Measurements from ENCODE around the gene OR14J1.
A peak's percentile ranks its signal among the peaks of the same experiment; 100 is the strongest.
"Not testable (repeated sequence)": the region's sequence is repeated elsewhere in the genome, so short reads cannot be mapped to it uniquely, and the experiment has no call there.

OR14J1 gene, protein sequence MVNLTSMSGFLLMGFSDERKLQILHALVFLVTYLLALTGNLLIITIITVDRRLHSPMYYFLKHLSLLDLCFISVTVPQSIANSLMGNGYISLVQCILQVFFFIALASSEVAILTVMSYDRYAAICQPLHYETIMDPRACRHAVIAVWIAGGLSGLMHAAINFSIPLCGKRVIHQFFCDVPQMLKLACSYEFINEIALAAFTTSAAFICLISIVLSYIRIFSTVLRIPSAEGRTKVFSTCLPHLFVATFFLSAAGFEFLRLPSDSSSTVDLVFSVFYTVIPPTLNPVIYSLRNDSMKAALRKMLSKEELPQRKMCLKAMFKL

DNA sequence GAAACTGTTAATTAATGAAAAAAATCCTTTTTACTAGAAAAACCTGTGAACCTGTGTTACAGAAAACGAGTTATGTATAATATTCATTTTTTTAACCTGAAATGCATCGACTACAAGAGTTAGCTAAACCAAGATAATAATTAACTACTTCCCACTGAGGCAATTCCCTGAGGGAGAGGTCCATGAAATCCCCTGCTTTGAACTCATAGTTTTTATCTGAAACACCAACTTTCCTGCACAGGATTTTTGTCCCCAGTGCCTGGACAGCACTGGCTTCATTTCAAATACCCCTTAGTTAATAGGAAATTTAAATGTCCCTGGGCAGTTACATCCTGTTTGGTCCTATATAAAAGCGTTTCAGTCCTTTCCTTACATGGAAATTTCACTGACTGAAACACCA, at the start of gene OR14J1:
OR14J1 (plus strand) TSS at position 386 of the 400 bp plus-strand sequence. CDS start 4,989 bp downstream, outside the sequence.
- DNase-seq: no peak

DNA sequence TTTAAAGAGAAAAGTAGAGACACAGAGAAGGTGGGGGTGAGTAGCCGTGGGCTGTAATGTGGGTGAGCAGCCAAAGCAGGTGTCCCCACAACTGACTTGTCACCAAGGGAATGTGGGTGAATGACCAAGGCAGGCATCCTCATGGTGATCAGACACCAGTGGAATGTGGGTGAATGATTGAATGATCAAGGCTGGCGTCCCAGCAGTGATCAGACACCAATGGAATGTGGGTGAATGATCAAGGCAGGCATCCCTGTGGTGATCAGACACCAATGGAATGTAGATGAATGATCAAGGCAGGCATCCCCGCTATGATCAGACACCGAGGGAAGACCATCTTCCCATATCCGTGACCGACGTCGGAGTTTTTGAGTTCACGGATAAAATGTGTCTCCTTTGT, 49.8 kb upstream of the OR14J1 start:
- no peak for DNase-seq

DNA sequence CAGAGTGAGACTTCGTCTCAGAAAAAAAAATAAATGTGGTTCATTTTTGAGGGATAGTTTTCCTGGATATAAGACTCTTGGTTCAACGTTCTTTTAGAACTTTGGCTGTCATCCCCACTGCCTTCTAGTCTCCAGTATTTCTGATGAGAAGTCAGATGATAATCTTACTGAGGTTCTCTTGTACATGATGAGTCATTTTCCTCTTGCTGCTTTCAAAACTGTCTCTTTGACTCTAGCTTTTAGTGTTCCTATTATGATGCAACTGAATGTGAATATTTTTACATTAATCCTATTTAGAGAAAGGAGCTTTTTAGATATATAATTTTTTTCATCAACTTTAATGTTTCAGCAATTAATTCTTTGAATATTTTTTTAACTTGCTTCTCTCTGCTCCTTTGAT, 46.0 kb upstream of the OR14J1 start:
- DNase-seq: no peak

DNA sequence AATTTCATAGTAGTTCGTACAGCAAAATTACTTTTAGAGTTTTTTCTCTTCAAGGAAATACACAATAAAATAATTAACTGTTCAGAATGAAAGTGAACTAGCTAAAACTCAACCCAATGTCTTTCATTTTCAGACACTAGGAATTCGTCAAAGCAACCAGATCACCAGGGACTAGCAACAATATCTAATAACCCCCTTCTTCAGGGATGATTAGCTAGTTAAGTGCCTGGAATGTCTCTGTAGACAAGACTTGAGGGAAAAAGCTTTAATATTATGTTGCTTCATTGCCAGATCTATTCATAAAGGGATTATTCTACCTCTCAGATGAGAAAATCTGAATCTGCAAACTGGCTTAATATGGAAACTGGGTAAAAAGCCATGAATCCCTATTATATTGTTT, 41.8 kb upstream of the OR14J1 start:
- DNase-seq: no peak

DNA sequence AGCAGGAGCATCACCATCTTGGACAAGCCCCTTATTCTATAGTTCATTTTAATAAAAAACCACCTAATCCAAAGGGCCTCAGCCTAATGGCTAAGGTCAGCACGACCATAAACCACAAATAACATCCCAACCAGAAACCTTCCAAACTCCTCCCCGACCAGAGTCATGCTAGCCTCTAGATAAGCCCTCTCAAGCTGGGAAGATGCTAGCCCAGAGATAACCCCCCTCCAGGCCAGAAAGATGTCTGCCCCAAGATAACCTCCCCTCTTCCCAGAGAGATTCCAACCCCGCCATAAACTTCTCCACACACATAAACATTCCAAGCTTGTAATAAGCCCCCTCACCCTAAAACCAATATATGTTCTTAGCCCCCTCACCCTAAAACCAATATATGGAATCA, 38.5 kb upstream of the OR14J1 start:
- DNase-seq: no peak

DNA sequence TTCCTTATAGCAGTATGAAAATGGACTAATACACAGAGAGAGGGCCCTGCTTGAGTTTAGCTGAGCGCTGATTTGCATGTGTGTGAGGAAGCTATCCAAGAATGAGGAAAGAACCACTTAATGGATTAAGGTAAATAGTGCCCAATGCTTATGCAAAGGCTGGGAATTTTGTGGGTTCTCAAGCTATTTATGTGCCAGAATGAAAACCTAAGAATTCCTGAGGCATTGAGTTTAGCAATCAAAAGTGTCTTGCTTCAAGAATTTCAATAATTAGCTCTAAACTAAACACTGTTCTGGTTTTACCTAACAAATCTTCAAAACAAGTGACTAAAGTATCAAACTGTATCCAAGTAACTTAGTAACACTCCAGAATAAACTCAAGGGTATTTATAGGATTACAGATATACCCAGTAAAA, 7.0 kb upstream of the OR14J1 start:
- peak; percentile 67 for DNase-seq

DNA sequence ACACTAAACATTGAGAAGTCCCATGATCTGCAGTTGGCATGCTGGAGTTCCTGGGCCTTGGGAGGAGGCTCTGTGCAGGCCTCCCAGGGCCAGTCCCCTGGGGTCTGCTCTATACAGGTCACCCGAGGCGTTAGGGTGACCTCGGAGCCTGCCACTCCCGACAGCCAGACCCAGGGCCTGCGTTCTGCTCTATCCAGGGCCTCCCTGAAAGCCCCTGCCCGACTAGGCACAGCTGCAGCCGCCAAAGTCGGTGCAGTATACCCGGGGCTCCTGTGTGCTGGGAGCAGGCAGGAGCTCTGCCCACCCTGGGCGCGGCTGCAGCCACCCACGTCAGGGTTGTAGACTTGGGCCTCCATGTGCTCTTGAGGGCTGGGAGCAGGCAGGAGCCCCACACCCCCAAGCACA, 6.3 kb upstream of the OR14J1 start:
- no peak for DNase-seq

DNA sequence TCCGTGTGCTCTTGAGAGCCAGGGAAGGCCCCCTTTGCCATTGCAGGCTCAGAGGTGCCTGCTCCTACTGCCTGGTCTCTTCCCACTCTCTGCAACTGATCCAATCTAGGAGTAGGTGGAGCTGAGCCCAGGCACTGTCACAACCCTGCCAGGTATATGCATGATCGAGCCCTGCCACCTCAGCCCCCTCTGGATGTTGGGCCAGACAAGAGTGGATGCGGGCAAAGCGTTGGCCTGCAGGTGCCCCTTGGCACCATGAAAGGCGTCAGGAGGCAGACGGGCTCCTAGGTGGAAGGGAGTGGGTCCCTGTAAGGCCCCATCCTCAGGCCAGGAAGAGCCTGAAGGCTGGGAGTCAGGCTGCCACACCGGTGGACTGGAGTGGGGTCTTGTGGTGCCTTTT, 5.9 kb upstream of the OR14J1 start:
- DNase-seq: no peak

DNA sequence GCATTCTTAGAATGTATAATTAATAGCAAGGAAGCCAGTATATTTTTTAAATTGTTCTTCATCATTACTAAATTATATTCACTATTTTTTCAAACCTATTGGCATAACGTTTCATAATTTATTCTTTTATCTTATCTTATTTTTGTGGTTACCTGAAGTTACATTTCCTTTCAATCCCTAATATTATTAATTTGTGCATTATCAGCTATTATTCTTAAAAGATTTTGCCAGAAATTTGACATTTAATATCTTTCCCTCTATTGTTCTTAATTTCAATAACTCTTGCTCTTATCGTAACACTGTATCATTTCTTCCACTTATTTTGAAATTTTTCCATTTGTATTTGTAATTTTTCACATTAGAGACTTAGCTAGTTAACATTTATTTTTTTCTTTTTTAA, 18.4 kb downstream of the OR14J1 start:
- DNase-seq: no peak

DNA sequence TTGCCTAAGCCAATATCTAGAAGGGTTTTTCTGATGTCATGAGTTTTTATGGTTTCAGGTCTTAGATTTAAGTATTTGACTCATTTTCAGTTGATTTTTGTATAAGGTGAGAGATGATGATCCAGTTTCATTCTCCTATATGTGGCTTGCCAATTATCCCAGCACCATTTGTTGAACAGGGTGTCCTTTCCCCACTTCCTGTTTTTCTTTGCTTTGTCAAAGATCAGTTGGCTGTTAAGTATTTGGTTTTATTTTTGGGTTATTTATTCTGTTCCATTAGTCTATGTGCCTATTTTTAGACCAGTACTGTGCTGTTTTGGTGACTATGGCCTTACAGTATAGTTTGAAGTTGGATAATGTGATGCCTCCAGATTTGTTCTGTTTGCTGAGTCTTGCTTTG, 21.8 kb downstream of the OR14J1 start:
- DNase-seq: not testable (repeated sequence)

DNA sequence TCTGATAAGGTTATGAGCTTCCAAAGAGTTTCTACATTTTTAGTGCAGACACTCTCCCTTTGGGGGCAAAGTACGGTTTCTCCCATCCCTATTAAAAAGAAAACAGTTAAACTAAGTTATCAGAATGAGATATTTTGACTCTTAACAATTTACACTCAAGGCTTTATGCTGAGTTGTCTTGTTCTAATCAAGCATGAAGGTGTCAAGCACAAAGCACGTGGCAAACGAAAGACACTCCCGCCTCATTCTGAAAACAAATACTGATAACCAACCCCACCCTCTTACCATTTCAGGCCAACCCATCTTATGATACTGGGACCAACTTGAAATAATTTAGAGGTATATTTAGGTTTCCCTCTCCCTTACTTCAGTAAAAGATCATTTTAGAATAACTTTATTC, 24.3 kb downstream of the OR14J1 start:
- DNase-seq: no peak

DNA sequence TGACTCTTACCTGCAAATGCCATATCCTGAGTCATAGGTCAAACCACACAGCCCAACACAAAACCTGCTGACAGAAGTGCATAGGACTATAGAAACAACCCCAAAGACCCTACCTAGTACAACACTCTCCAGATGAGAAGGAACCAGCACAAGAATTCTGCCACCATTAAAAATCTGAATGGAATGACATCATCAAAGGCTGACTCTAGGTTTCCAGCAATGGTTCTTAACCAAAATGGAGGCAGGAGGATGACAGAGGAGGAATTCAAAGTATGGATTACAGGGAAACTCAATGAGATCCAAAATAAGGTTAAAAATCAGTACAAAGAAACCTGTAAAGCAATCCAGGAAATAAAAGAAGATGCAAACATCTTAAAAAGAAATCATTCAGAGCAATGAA, 31.2 kb downstream of the OR14J1 start:
- DNase-seq: no peak

DNA sequence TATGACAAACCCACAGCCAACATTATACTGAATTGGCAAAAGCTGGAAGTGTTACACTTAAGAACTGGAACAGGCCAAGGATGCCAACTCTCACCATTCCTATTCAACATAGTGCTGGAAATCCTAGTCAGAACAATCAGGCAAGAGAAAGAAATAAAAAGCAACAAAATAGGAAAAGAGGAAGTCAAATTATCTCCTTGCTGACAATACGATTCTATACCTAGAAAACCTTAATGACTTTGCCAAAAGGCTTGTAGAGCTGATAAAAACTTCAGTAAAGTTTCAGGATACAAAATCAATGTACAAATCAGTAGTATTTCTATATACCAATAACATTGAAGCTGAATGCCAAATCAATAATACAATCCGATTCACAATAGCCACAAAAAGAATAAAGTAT, 34.8 kb downstream of the OR14J1 start:
- DNase-seq: no peak

DNA sequence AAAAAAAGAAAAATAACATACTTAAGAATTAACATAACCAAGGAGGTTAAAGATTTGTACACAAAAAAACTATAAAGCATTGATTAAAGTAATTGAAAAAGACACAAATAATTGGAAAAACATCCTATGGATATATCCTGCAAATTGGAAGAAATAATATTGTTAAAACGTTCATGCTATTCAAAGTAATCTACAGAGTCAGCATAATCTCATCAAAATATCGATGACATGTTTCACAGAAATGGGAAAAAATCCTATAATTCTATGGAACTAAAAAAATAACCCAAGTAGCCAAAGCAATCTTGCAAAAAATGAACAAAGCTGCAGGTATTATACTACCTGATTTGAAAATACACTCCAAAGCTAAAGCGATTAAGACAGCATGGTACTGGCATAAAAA, 43.9 kb downstream of the OR14J1 start:
- DNase-seq: no peak

DNA sequence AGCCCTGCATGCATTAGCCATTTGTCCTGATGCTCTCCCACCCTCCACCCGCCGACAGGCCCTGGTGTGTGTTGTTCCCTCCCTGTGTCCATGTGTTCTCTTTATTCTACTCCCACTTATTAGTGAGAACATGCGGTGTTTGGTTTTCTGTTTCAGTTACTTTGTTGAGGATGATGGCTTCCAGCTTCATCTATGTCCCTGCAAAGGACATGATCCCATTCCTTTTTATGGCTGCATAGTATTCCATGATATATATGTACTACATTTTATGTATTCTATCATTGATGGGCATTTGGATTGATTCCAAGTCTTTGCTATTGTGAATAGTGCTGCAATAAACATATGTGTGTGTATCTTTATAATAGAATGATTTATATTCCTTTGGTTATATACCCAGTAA, 47.8 kb downstream of the OR14J1 start:
- DNase-seq: not testable (repeated sequence)

DNA sequence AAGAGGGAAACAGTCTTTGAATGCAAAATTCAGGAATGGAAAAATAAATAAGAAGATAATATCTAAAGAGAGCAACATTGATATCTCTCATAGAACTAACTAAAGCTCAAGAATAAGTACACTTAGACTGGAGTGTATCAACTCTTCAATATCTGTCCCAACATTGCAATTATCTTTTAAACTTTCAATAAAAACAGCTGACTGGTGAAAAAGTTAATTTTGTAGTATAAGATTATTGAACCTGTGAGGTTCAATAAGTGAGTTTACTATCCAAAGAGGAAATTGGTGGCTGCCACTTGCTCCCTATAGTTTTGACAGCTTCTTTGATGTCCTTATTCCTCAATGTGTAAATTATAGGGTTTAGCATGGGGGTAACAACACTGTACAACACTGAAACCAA, 53.5 kb downstream of the OR14J1 start:
- DNase-seq: no peak

DNA sequence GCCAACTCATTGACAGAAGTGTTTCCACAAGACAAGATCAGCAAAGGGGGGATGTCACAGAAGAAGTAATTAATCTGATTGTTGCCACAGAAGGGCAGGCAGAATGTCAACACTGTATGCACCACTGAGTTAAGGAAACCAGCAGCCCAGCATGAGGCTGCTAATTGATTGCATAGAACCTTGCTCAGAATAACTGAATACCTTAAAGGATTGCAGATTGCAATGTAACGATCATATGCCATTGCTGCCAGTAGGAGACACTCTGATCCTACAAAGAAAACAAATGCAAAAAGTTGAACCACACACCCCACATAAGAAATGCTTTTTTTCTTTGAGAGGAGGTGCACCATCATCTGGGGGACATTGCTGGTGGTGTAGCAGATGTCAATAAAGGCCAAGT, 54.1 kb downstream of the OR14J1 start:
- DNase-seq: no peak

All from kidney glomerular epithelial cell (primary cell).